H9 (cell line): Measurements from ENCODE around the gene ANO6. TPM values are rescaled to one million over a fixed set of nuclear protein-coding genes. Genes with fewer than 3 reads are reported as not detected.

ENCODE experiments used
- DNase-seq: peaks from one replicate; pipeline ENCODE4 v3.0.0-alpha.2; 2017
- H2AFZ ChIP-seq: one replicate; pipeline ENCODE4 v1.6.1; 2013; ENCODE audit warnings: mild to moderate bottlenecking, low read length, control low read depth, moderate library complexity
- H2AK5ac ChIP-seq: 2 replicates; pipeline ENCODE4 v1.6.1; 2013; ENCODE audit warnings: low read length, control low read depth, mixed read lengths; ENCODE audit not compliant: insufficient read length
- H2BK120ac ChIP-seq: one replicate; pipeline ENCODE4 v1.6.1; 2013; ENCODE audit warnings: low read depth, mild to moderate bottlenecking, low read length, control low read depth, inconsistent platforms; ENCODE audit not compliant: poor library complexity, severe bottlenecking
- H2BK12ac ChIP-seq: 2 replicates; pipeline ENCODE4 v1.6.1; 2013; ENCODE audit warnings: low read length, control low read depth, mixed read lengths, low read depth; ENCODE audit not compliant: insufficient read length
- H2BK15ac ChIP-seq: 2 replicates; pipeline ENCODE4 v1.6.1; 2013; ENCODE audit warnings: low read depth, low read length, control low read depth
- H2BK20ac ChIP-seq: one replicate; pipeline ENCODE4 v1.6.1; 2013; ENCODE audit warnings: low read depth, mild to moderate bottlenecking, low read length, control low read depth, inconsistent platforms; ENCODE audit not compliant: poor library complexity, severe bottlenecking
- H2BK5ac ChIP-seq: 2 replicates; pipeline ENCODE4 v1.6.1; 2013; ENCODE audit warnings: low read length, control low read depth, mixed read lengths; ENCODE audit not compliant: insufficient read length
- H3K14ac ChIP-seq: 2 replicates; pipeline ENCODE4 v1.6.1; 2013; ENCODE audit warnings: low read length, control low read depth; ENCODE audit not compliant: insufficient read depth
- H3K18ac ChIP-seq: 2 replicates; pipeline ENCODE4 v1.6.1; 2013; ENCODE audit warnings: low read depth, mild to moderate bottlenecking, mixed read lengths, low read length, control low read depth; ENCODE audit not compliant: insufficient read length
- H3K23ac ChIP-seq: 2 replicates; pipeline ENCODE4 v1.6.1; 2013; ENCODE audit warnings: low read length, control low read depth, mixed read lengths, low read depth; ENCODE audit not compliant: insufficient read length
- H3K23me2 ChIP-seq: 2 replicates; pipeline ENCODE4 v1.6.1; 2013; ENCODE audit warnings: low read depth, mild to moderate bottlenecking, mixed read lengths, low read length, control low read depth; ENCODE audit not compliant: insufficient read length, poor library complexity, severe bottlenecking
- H3K27ac ChIP-seq: 2 replicates; pipeline ENCODE4 v1.5.1; 2013; ENCODE audit warnings: low read length, control low read depth, mixed read lengths, low read depth; ENCODE audit not compliant: insufficient read length
- H3K27me3 ChIP-seq: 2 replicates; pipeline ENCODE4 v1.6.1; 2013; ENCODE audit warnings: low read length, control low read depth, inconsistent platforms; ENCODE audit not compliant: insufficient read depth
- H3K4ac ChIP-seq: 2 replicates; pipeline ENCODE4 v1.6.1; 2013; ENCODE audit warnings: low read depth, mild to moderate bottlenecking, control low read depth, inconsistent platforms, low read length, moderate library complexity
- H3K4me1 ChIP-seq: 2 replicates; pipeline ENCODE4 v1.6.1; 2013; ENCODE audit warnings: low read length, control low read depth, inconsistent platforms; ENCODE audit not compliant: insufficient read depth
- H3K4me2 ChIP-seq: 2 replicates; pipeline ENCODE4 v1.6.1; 2013; ENCODE audit warnings: low read length, control low read depth, mixed read lengths; ENCODE audit not compliant: insufficient read length, insufficient read depth
- H3K56ac ChIP-seq: 2 replicates; pipeline ENCODE4 v1.6.1; 2013; ENCODE audit warnings: low read depth, mild to moderate bottlenecking, mixed read lengths, low read length, control low read depth; ENCODE audit not compliant: insufficient read length
- H3K79me1 ChIP-seq: 2 replicates; pipeline ENCODE4 v1.6.1; 2013; ENCODE audit warnings: low read depth, mild to moderate bottlenecking, moderate library complexity, low read length, control low read depth, inconsistent platforms; ENCODE audit not compliant: insufficient read depth, poor library complexity, severe bottlenecking
- H3K79me2 ChIP-seq: 2 replicates; pipeline ENCODE4 v1.6.1; 2013; ENCODE audit warnings: low read length, control low read depth, inconsistent platforms; ENCODE audit not compliant: insufficient read depth
- H3K9ac ChIP-seq: 2 replicates; pipeline ENCODE4 v1.6.1; 2013; ENCODE audit warnings: low read length, control low read depth, mixed read lengths; ENCODE audit not compliant: insufficient read length; ENCODE audit errors: extremely low read depth
- H3K9me3 ChIP-seq: one replicate; pipeline ENCODE4 v1.6.1; 2013; ENCODE audit warnings: low read depth, low read length, inconsistent platforms; ENCODE audit not compliant: control insufficient read depth
- H3T11ph ChIP-seq: one replicate; pipeline ENCODE4 v1.6.1; 2013; ENCODE audit warnings: mild to moderate bottlenecking, low read length, control low read depth, inconsistent platforms
- H4K20me1 ChIP-seq: one replicate; pipeline ENCODE4 v1.6.1; 2013; ENCODE audit not compliant: control insufficient read depth, insufficient read length, insufficient read depth
- H4K5ac ChIP-seq: 2 replicates; pipeline ENCODE4 v1.6.1; 2013; ENCODE audit warnings: low read depth, mild to moderate bottlenecking, mixed read lengths, low read length, control low read depth; ENCODE audit not compliant: insufficient read length
- H4K8ac ChIP-seq: replicated peaks from 2 replicates; pipeline ENCODE4 v1.6.1; 2013; ENCODE audit warnings: low read length, control low read depth, mixed read lengths, low read depth; ENCODE audit not compliant: insufficient read length
- H4K91ac ChIP-seq: 2 replicates; pipeline ENCODE4 v1.6.1; 2013; ENCODE audit warnings: low read depth, mild to moderate bottlenecking, moderate library complexity, mixed read lengths, low read length, control low read depth; ENCODE audit not compliant: insufficient read length
- H3K27ac Mint-ChIP-seq, 3 experiments: 2 replicates in 2 of 3; 3 replicates in 1 of 3; pipeline ENCODE4 v1.8.0; 2020 to 2021; ENCODE audit warnings: mixed read lengths in 3 of 3, mild to moderate bottlenecking in 1 of 3, moderate library complexity in 1 of 3
- H3K27me3 Mint-ChIP-seq: 2 replicates; pipeline ENCODE4 v1.8.0; 2021; ENCODE audit warnings: low read depth, mild to moderate bottlenecking, moderate library complexity, mixed read lengths
- H3K36me3 Mint-ChIP-seq, 3 experiments: 2 replicates in 2 of 3; 3 replicates in 1 of 3; pipeline ENCODE4 v1.8.0; 2020 to 2021; ENCODE audit warnings: low read depth in 3 of 3, mixed read lengths in 3 of 3; ENCODE audit not compliant: insufficient read depth in 1 of 3
- H3K4me1 Mint-ChIP-seq, 2 experiments: 2 replicates each; pipeline ENCODE4 v1.8.0; 2020; ENCODE audit warnings: mixed read lengths in 2 of 2
- H3K4me3 Mint-ChIP-seq, 2 experiments: 2 replicates in 1 of 2; 3 replicates in 1 of 2; pipeline ENCODE4 v1.8.0; 2020 to 2021; ENCODE audit warnings: mild to moderate bottlenecking in 2 of 2, mixed read lengths in 2 of 2, moderate library complexity in 1 of 2
- H3K9me3 Mint-ChIP-seq, 2 experiments: 2 replicates in 1 of 2; 3 replicates in 1 of 2; pipeline ENCODE4 v1.8.0; 2020; ENCODE audit warnings: mild to moderate bottlenecking in 2 of 2, mixed read lengths in 2 of 2, moderate library complexity in 1 of 2
- WGBS: extraction: QIAGEN DNeasy Blood & Tissue Kit; methylation state at CpG from one replicate; pipeline ENCODE4 v1.1.7; 2013; ENCODE audit warnings: missing lambda C conversion rate, low lambda C conversion rate, mixed read lengths; ENCODE audit not compliant: insufficient read length; ENCODE audit errors: extremely low coverage; 5-methylcytosine and 5-hydroxymethylcytosine counted together
- total RNA-seq: library from RNA; stranded (reverse); gene quantifications from 2 replicates; pipeline ENCODE4 v1.2.1, GENCODE V29; 2021
- TF ChIP-seq, protein P1 (sequence below): fragments of 200-600 bp; sonication (generic); conservative IDR thresholded peaks from 3 replicates; pipeline ENCODE4 v1.8.0; 2021; ENCODE audit warnings: antibody characterized with exemption, mild to moderate bottlenecking

The ANO6 gene
- total RNA-seq, 1 experiment from 2014 or later = 24.3 TPM

- Histone ChIP-seq H3K23me2 (no peaks in the 10 kb centered on the region), H3K23ac (no peak overlapping the region), H2BK12ac (no peak overlapping the region), H3K4ac (no peak overlapping the region), H3K4me1 (peaks cover 13% of the 10 kb centered on the region), H4K8ac (no peak overlapping the region), H3K79me1 (peaks cover 5% of the 10 kb centered on the region), H3K4me2 (no peak overlapping the region), H3K79me2 (peaks cover 31% of the 10 kb centered on the region; the same call in 1 of the 2 replicates), H2BK5ac (no peak overlapping the region), H4K5ac (no peak overlapping the region), H3K18ac (no peak overlapping the region), H3K56ac (no peak overlapping the region), H4K20me1 (no peaks in the 10 kb centered on the region), H2BK120ac (no peak overlapping the region), H2BK20ac (no peak overlapping the region), H2AFZ (no peak overlapping the region), H2BK15ac (no peak overlapping the region), H3K9me3 (no peaks in the 10 kb centered on the region), H3T11ph (no peak overlapping the region), H2AK5ac (no peak overlapping the region), H4K91ac (no peak overlapping the region), H3K27ac (no peak overlapping the region), H3K9ac (no peak overlapping the region), H3K14ac (no peak overlapping the region), H3K27me3 (no peaks in the 10 kb centered on the region)
- WGBS = no CpG with 5 or more reads among the region's 2 CpGs
- Mint-ChIP-seq H3K36me3 (peaks cover 20 to 24% (median 22%) of the 10 kb centered on the region in 3 experiments), H3K9me3 (peaks cover 0 to 2% of the 10 kb centered on the region in 2 experiments; a peak in 2 of 5 replicates), H3K27me3 (no peaks in the 10 kb centered on the region), H3K27ac (no peak overlapping the region; a peak in 1 of 7 replicates), H3K4me1 (peaks cover 42 to 43% of the 10 kb centered on the region in 2 experiments), H3K4me3 (no peak overlapping the region)
- no peak for DNase-seq
- TF ChIP-seq, protein P1, sequence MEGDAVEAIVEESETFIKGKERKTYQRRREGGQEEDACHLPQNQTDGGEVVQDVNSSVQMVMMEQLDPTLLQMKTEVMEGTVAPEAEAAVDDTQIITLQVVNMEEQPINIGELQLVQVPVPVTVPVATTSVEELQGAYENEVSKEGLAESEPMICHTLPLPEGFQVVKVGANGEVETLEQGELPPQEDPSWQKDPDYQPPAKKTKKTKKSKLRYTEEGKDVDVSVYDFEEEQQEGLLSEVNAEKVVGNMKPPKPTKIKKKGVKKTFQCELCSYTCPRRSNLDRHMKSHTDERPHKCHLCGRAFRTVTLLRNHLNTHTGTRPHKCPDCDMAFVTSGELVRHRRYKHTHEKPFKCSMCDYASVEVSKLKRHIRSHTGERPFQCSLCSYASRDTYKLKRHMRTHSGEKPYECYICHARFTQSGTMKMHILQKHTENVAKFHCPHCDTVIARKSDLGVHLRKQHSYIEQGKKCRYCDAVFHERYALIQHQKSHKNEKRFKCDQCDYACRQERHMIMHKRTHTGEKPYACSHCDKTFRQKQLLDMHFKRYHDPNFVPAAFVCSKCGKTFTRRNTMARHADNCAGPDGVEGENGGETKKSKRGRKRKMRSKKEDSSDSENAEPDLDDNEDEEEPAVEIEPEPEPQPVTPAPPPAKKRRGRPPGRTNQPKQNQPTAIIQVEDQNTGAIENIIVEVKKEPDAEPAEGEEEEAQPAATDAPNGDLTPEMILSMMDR = no peak
Observed at GRCh38 chr12:45223868-45224267, 8.0 kb downstream of the ANO6 start.
